GM15510 (cell line): ENCODE data around the gene ZNF827.

ENCODE experiments used
- POLR2A ChIP-seq: IDR thresholded peaks from 3 replicates; pipeline ENCODE4 v1.6.1; 2011; ENCODE audit warnings: borderline replicate concordance; ENCODE audit not compliant: insufficient read length; ENCODE audit errors: extremely low read depth

ZNF827 gene

GRCh38 chr4:145912376-145912775, 26.2 kb downstream of the ZNF827 start:
- TF ChIP-seq POLR2A: no peak

GRCh38 chr4:145909773-145910172, 28.9 kb downstream of the ZNF827 start:
- no peak for TF ChIP-seq POLR2A

- no peak for TF ChIP-seq POLR2A
Measured at GRCh38 chr4:145909281-145909715, 29.3 kb downstream of the ZNF827 start.

GRCh38 chr4:145907812-145908211, 30.8 kb downstream of the ZNF827 start:
- no peak for TF ChIP-seq POLR2A

GRCh38 chr4:145907390-145907789, 31.2 kb downstream of the ZNF827 start:
- no peak for TF ChIP-seq POLR2A

GRCh38 chr4:145904413-145905177, 34.0 kb downstream of the ZNF827 start:
- TF ChIP-seq POLR2A: no peak

- TF ChIP-seq POLR2A: no peak
Measured at GRCh38 chr4:145902522-145902921, 36.1 kb downstream of the ZNF827 start.

GRCh38 chr4:145899886-145900460, 38.6 kb downstream of the ZNF827 start:
- no peak for TF ChIP-seq POLR2A

- no peak for TF ChIP-seq POLR2A
Measured at GRCh38 chr4:145898926-145899531, 39.6 kb downstream of the ZNF827 start.

GRCh38 chr4:145898466-145898865, 40.2 kb downstream of the ZNF827 start:
- TF ChIP-seq POLR2A: no peak

GRCh38 chr4:145895056-145895455, 43.6 kb downstream of the ZNF827 start:
- no peak for TF ChIP-seq POLR2A

- TF ChIP-seq POLR2A: no peak
Measured at GRCh38 chr4:145891958-145892357, 46.7 kb downstream of the ZNF827 start.

GRCh38 chr4:145890689-145891088, 47.9 kb downstream of the ZNF827 start:
- no peak for TF ChIP-seq POLR2A

GRCh38 chr4:145888393-145888792, 50.2 kb downstream of the ZNF827 start:
- TF ChIP-seq POLR2A: no peak

GRCh38 chr4:145887241-145887991, 51.2 kb downstream of the ZNF827 start:
- no peak for TF ChIP-seq POLR2A

- TF ChIP-seq POLR2A: no peak
Measured at GRCh38 chr4:145886871-145887240, 51.8 kb downstream of the ZNF827 start.

GRCh38 chr4:145885666-145886065, 53.0 kb downstream of the ZNF827 start:
- TF ChIP-seq POLR2A: no peak
